HCT116 (cell line): ENCODE measurements around the gene POLK. TPM values are rescaled to one million over a fixed set of nuclear protein-coding genes. Genes with fewer than 3 reads are reported as not detected.

Source experiments
- ATAC-seq: fragments of 200-7000 bp; cut with Tn5 transposase; 2 replicates; pipeline ENCODE4 v1.9.1; 2020; ENCODE audit warnings: mild to moderate bottlenecking, moderate library complexity
- BruUV-seq: library from RNA; stranded (reverse); fragments of 400-500 nt; replicated peaks from 2 replicates; lab custom pipeline; 2021; lab: Mats Ljungman, UMichigan
- CTCF ChIA-PET: fragments of 300-600 bp; sonication (Branson Sonifier 250); formaldehyde crosslinking; loops from one replicate; lab custom pipeline; 2021; ENCODE audit warnings: antibody characterized with exemption; lab: Charles Lee
- POLR2A ChIA-PET: fragments of 300-600, 350-600 bp; sonication (Branson Sonifier 250); formaldehyde crosslinking; loops from one replicate; lab custom pipeline; 2021; ENCODE audit warnings: antibody characterized with exemption; lab: Charles Lee
- RAD21 ChIA-PET, 2 experiments: fragments of 300-600 bp; sonication (Branson Sonifier 250); formaldehyde crosslinking; loops; one replicate each; lab custom pipeline; 2023; ENCODE audit warnings: low total read pairs in 2 of 2; ENCODE audit not compliant: uncharacterized antibody in 2 of 2, unreplicated experiment in 2 of 2, low non-redundant PET in 1 of 2; lab: Charles Lee
- DNase-seq: peaks from one replicate; pipeline ENCODE4 v3.0.0-alpha.2; 2010; ENCODE audit warnings: low read depth, low spot score
- H2AFZ ChIP-seq: fragments of 200-600 bp; shearing (Covaris generic), sonication (generic); 2 replicates; pipeline ENCODE4 v1.6.1; 2017; ENCODE audit warnings: low read depth, mixed run types, mixed read lengths, antibody characterized with exemption, low read length; ENCODE audit not compliant: poor library complexity, severe bottlenecking
- H3K27ac ChIP-seq: 2 replicates; pipeline ENCODE4 v1.5.1; 2012; ENCODE audit warnings: low read depth, low read length
- H3K27me3 ChIP-seq: fragments of 200-600 bp; sonication (generic); 2 replicates; pipeline ENCODE4 v1.6.1; 2016; ENCODE audit warnings: mixed run types, low read length, mixed read lengths; ENCODE audit not compliant: insufficient read depth
- H3K36me3 ChIP-seq, 2 experiments: fragments of 200-500 bp in 1 of 2; fragments of 200-600 bp in 1 of 2; sonication (Bioruptor generic) in 1 of 2; sonication (generic) in 1 of 2; 2 replicates each; pipeline versions ENCODE4 v1.5.1 to v1.6.1; 2014 to 2016; ENCODE audit warnings: low read length in 2 of 2, inconsistent platforms in 1 of 2, mixed read lengths in 1 of 2, mixed run types in 1 of 2; ENCODE audit not compliant: insufficient read depth in 2 of 2, control insufficient read depth in 1 of 2
- H3K4me1 ChIP-seq, 2 experiments: fragments of 200-600 bp in 1 of 2; sonication (generic) in 1 of 2; 2 replicates each; pipeline versions ENCODE4 v1.5.1 to v1.6.1; 2012 to 2017; ENCODE audit warnings: low read length in 2 of 2, inconsistent platforms in 1 of 2, mild to moderate bottlenecking in 1 of 2, mixed read lengths in 1 of 2, mixed run types in 1 of 2, moderate library complexity in 1 of 2; ENCODE audit not compliant: insufficient read depth in 2 of 2, control insufficient read depth in 1 of 2
- H3K4me2 ChIP-seq: fragments of 200-600 bp; sonication (generic); 2 replicates; pipeline ENCODE4 v1.6.1; 2017; ENCODE audit warnings: mixed run types, low read length, mixed read lengths
- H3K4me3 ChIP-seq, 2 experiments: fragments of 200-600 bp in 1 of 2; sonication (generic) in 1 of 2; replicated peaks in 1 of 2; 2 replicates each; pipeline ENCODE4 v1.5.1; 2011 to 2016; ENCODE audit warnings: low read length in 2 of 2, control low read depth in 1 of 2, low read depth in 1 of 2, mild to moderate bottlenecking in 1 of 2, mixed read lengths in 1 of 2, mixed run types in 1 of 2
- H3K79me2 ChIP-seq: fragments of 200-600 bp; sonication (generic); 2 replicates; pipeline ENCODE4 v1.6.1; 2017; ENCODE audit warnings: mild to moderate bottlenecking, mixed run types, low read length, moderate library complexity, mixed read lengths; ENCODE audit not compliant: insufficient read depth
- H3K9ac ChIP-seq: fragments of 200-600 bp; sonication (generic); 2 replicates; pipeline ENCODE4 v1.6.1; 2016; ENCODE audit warnings: low read length, mixed read lengths
- H3K9me2 ChIP-seq: fragments of 200-600 bp; sonication (generic), shearing (Covaris generic); 2 replicates; pipeline ENCODE4 v1.6.1; 2017; ENCODE audit warnings: mixed run types, mild to moderate bottlenecking, moderate library complexity; ENCODE audit not compliant: insufficient read depth
- H3K9me3 ChIP-seq, 2 experiments: fragments of 200-500 bp in 1 of 2; fragments of 200-600 bp in 1 of 2; sonication (Bioruptor generic) in 1 of 2; sonication (generic) in 1 of 2; 2 replicates each; pipeline ENCODE4 v1.6.1; 2014 to 2017; ENCODE audit warnings: low read length in 2 of 2, mixed read lengths in 2 of 2, inconsistent platforms in 1 of 2, low read depth in 1 of 2, mild to moderate bottlenecking in 1 of 2, mixed run types in 1 of 2, moderate library complexity in 1 of 2; ENCODE audit not compliant: control insufficient read depth in 1 of 2, insufficient read depth in 1 of 2
- H4K20me1 ChIP-seq: fragments of 200-600 bp; sonication (generic), shearing (Covaris generic); 2 replicates; pipeline ENCODE4 v1.6.1; 2017; ENCODE audit warnings: mixed run types, mild to moderate bottlenecking, moderate library complexity; ENCODE audit not compliant: insufficient read depth
- ATF3 ChIP-seq: IDR thresholded peaks from 2 replicates; pipeline ENCODE4 v1.6.1; 2012
- ELF1 ChIP-seq: IDR thresholded peaks from 2 replicates; pipeline ENCODE4 v1.6.1; 2012; ENCODE audit warnings: low read depth, borderline replicate concordance
- EZH2 ChIP-seq: fragments of 200-600 bp; sonication (generic); IDR thresholded peaks from 2 replicates; pipeline ENCODE4 v1.6.1; 2017; ENCODE audit warnings: antibody characterized with exemption, mixed run types
- EZH2phosphoT487 ChIP-seq: fragments of 200-600 bp; IDR thresholded peaks from 2 replicates; pipeline ENCODE4 v1.6.1; 2018; ENCODE audit warnings: antibody characterized with exemption, borderline replicate concordance
- JUND ChIP-seq: IDR thresholded peaks from 2 replicates; pipeline ENCODE4 v1.6.1; 2012
- MAX ChIP-seq: IDR thresholded peaks from 2 replicates; pipeline ENCODE4 v1.6.1; 2012
- POLR2A ChIP-seq: IDR thresholded peaks from 2 replicates; pipeline ENCODE4 v1.7.0; 2011; ENCODE audit warnings: borderline replicate concordance; ENCODE audit not compliant: insufficient read depth, insufficient read length; ENCODE audit errors: extremely low read depth
- RAD21 ChIP-seq: IDR thresholded peaks from 2 replicates; pipeline ENCODE4 v1.6.1; 2012; ENCODE audit warnings: low read depth, mild to moderate bottlenecking
- REST ChIP-seq: IDR thresholded peaks from 2 replicates; pipeline ENCODE4 v1.6.1; 2012; ENCODE audit warnings: low read depth
- SIN3A ChIP-seq: IDR thresholded peaks from 2 replicates; pipeline ENCODE4 v1.6.1; 2012; ENCODE audit warnings: low read depth
- SRF ChIP-seq: IDR thresholded peaks from 2 replicates; pipeline ENCODE4 v1.6.1; 2012; ENCODE audit warnings: low read depth
- ZBTB33 ChIP-seq: IDR thresholded peaks from 2 replicates; pipeline ENCODE4 v1.6.1; 2011; ENCODE audit warnings: mild to moderate bottlenecking, low read length, moderate library complexity; ENCODE audit not compliant: insufficient replicate concordance; ENCODE audit errors: extremely low read depth
- ZFX ChIP-seq: fragments of 450-650 bp; IDR thresholded peaks from 2 replicates; pipeline ENCODE4 v1.6.1; 2017
- ZNF274 ChIP-seq: fragments of 200-500 bp; sonication (Bioruptor generic); IDR thresholded peaks from 2 replicates; pipeline ENCODE4 v1.6.1; 2014; ENCODE audit warnings: mild to moderate bottlenecking, low read depth, low read length, inconsistent platforms
- intact Hi-C: fragments of 100-400 bp; cut with micrococcal nuclease; formaldehyde crosslinking; loops from 2 replicates; pipeline ENCODE4 v1.10.0; 2022
- total RNA-seq: library from RNA; stranded (reverse); gene quantifications from one replicate; pipeline ENCODE4 v1.2.1, GENCODE V29; 2021; ENCODE audit not compliant: unreplicated experiment

Gene POLK
- total RNA-seq, 1 experiment from 2014 or later: 17.3 TPM

GRCh38 chr5:75512383-75513074 is 838 bp downstream of the POLK start:
- H3K79me2 ChIP-seq: peaks cover 79% of the 10 kb centered on the region
- TF ChIP-seq ZNF274 (no peak), MAX (no peak)
- no peak for DNase-seq
- H3K9ac ChIP-seq: peak overlapping the region; percentile 64
- POLR2A ChIA-PET: no interaction called here
- ATAC-seq: no peak
- no peaks in the 10 kb centered on the region for H3K36me3 ChIP-seq
- H3K4me2 ChIP-seq: peak overlapping the region; percentile 83
- H3K4me1 ChIP-seq: peaks cover 7 to 18% of the 10 kb centered on the region in 2 experiments; a peak in 3 of 4 replicates
- CTCF ChIA-PET: no interaction called here
- no peaks in the 10 kb centered on the region for H3K27me3 ChIP-seq
- H3K27ac ChIP-seq: peak overlapping the region; percentile 32; the same call in 1 of the 2 replicates
- peak overlapping the region; percentile 83 to 90 for H3K4me3 ChIP-seq
- H3K9me2 ChIP-seq: no peaks in the 10 kb centered on the region
- no peaks in the 10 kb centered on the region for H3K9me3 ChIP-seq
- intact Hi-C loops: loop anchor here (5.0 kb wide), 2 partner anchors 55 to 175 kb away; partner anchors contain the start of gene HMGCR
- RAD21 ChIA-PET: no interaction called here
- BruUV-seq: no TSS peak
- H2AFZ ChIP-seq: peak overlapping the region; percentile 56
- H4K20me1 ChIP-seq: peaks cover 3% of the 10 kb centered on the region; the same call in 1 of the 2 replicates

- ChIA-PET CTCF (no interaction called here), POLR2A (no interaction called here), RAD21 (no interaction called here)
- Histone ChIP-seq H3K4me2 (no peak overlapping the region; the same call in 1 of the 2 replicates), H3K79me2 (peaks cover 81% of the 10 kb centered on the region), H3K9me3 (no peaks in the 10 kb centered on the region), H3K36me3 (no peaks in the 10 kb centered on the region), H3K9ac (no peak overlapping the region), H3K4me3 (no peak overlapping the region), H2AFZ (no peak overlapping the region), H4K20me1 (peaks cover 3% of the 10 kb centered on the region; the same call in 1 of the 2 replicates), H3K27me3 (no peaks in the 10 kb centered on the region), H3K4me1 (peaks cover 7 to 18% of the 10 kb centered on the region in 2 experiments; a peak in 3 of 4 replicates), H3K9me2 (no peaks in the 10 kb centered on the region), H3K27ac (no peak overlapping the region)
- TF ChIP-seq ZBTB33 (no peak), EZH2 (no peak), EZH2phosphoT487 (no peak), REST (no peak), POLR2A (no peak), SIN3A (no peak), ATF3 (no peak), ELF1 (no peak), SRF (no peak), ZFX (no peak), ZNF274 (no peak), RAD21 (no peak), JUND (no peak)
- ATAC-seq (no peak), DNase-seq (no peak)
- no TSS peak for BruUV-seq
- intact Hi-C loops: loop anchor here (5.0 kb wide), 2 partner anchors 53 to 177 kb away; partner anchors contain the start of gene HMGCR
These were observed 2.1 kb downstream of the POLK start for GRCh38 chr5:75513841-75514240.
